Osteocyte (in vitro differentiated cells): Measurements from ENCODE around the gene PTGER2. TPM values are rescaled to one million over a fixed set of nuclear protein-coding genes. Genes with fewer than 3 reads are reported as not detected.
A peak's percentile ranks its signal among the peaks of the same experiment; 100 is the strongest.

Experiments used
- DNase-seq: peaks from one replicate; pipeline ENCODE4 v3.0.0; 2021; ENCODE audit warnings: mixed read lengths; ENCODE audit not compliant: unreplicated experiment; ENCODE audit errors: extremely low spot score
- H3K27ac Mint-ChIP-seq: one replicate; pipeline ENCODE4 v1.8.0; 2021; ENCODE audit warnings: mild to moderate bottlenecking, mixed read lengths; ENCODE audit not compliant: unreplicated experiment
- H3K27me3 Mint-ChIP-seq: one replicate; pipeline ENCODE4 v1.8.0; 2021; ENCODE audit warnings: mixed read lengths; ENCODE audit not compliant: unreplicated experiment
- H3K36me3 Mint-ChIP-seq: one replicate; pipeline ENCODE4 v1.8.0; 2021; ENCODE audit warnings: mixed read lengths; ENCODE audit not compliant: unreplicated experiment
- H3K4me1 Mint-ChIP-seq: one replicate; pipeline ENCODE4 v1.8.0; 2021; ENCODE audit warnings: mixed read lengths; ENCODE audit not compliant: unreplicated experiment
- H3K4me3 Mint-ChIP-seq: one replicate; pipeline ENCODE4 v1.8.0; 2021; ENCODE audit warnings: mild to moderate bottlenecking, moderate library complexity, mixed read lengths; ENCODE audit not compliant: unreplicated experiment
- H3K9me3 Mint-ChIP-seq: one replicate; pipeline ENCODE4 v1.8.0; 2021; ENCODE audit warnings: mixed read lengths; ENCODE audit not compliant: unreplicated experiment
- CTCF ChIP-seq: fragments of 200-600 bp; sonication (generic); IDR thresholded peaks from 2 replicates; pipeline ENCODE4 v1.5.0; 2021; ENCODE audit warnings: antibody characterized with exemption, mild to moderate bottlenecking, moderate library complexity
- long read RNA-seq: library from polyadenylated mRNA; unstranded; transcript quantifications from one replicate; pipeline ENCODE4 v2.0.0, GENCODE V29; 2021
- total RNA-seq: library from RNA; stranded (reverse); gene quantifications from 2 replicates; pipeline ENCODE4 v1.2.1, GENCODE V29; 2021

The PTGER2 gene
- 2.1 and 2.4 TPM in 2 replicates for total RNA-seq
- long read RNA-seq, partial matches to known transcripts: 0 of 1 reads
- long read RNA-seq, other reads (novel, unspliced or antisense): 0 of 1 reads

- Mint-ChIP-seq H3K4me3 (peak within 1 kb of the TSS; percentile 88), H3K27ac (no peak within 1 kb of the TSS), H3K27me3 (peaks cover 5% of the 10 kb centered on the region), H3K4me1 (peaks cover 19% of the 10 kb centered on the region), H3K36me3 (no peaks in the 10 kb centered on the region), H3K9me3 (no peaks in the 10 kb centered on the region)
- peak; percentile 88 for DNase-seq
- no peak for TF ChIP-seq CTCF
Observed at GRCh38 chr14:52313903-52314594, at the start of gene PTGER2. Gene PTGER2, plus strand, starts transcription at chr14:52314312. Its CDS starts 237 bp downstream, at chr14:52314549.

GRCh38 chr14:52265253-52265652 lies 48.9 kb upstream of the PTGER2 start:
- DNase-seq: no peak
- H3K27me3 Mint-ChIP-seq: peaks cover 47% of the 10 kb centered on the region
- H3K9me3 Mint-ChIP-seq: no peaks in the 10 kb centered on the region
- H3K27ac Mint-ChIP-seq: no peak overlapping the region
- no peak overlapping the region for H3K4me3 Mint-ChIP-seq
- no peaks in the 10 kb centered on the region for H3K36me3 Mint-ChIP-seq
- no peak for TF ChIP-seq CTCF
- H3K4me1 Mint-ChIP-seq: peaks cover 36% of the 10 kb centered on the region

- Mint-ChIP-seq H3K27ac (peak overlapping the region; percentile 54), H3K36me3 (no peaks in the 10 kb centered on the region), H3K9me3 (no peaks in the 10 kb centered on the region), H3K27me3 (peaks cover 45% of the 10 kb centered on the region), H3K4me1 (peaks cover 36% of the 10 kb centered on the region), H3K4me3 (no peak overlapping the region)
- TF ChIP-seq CTCF: no peak
- no peak for DNase-seq
Observed at GRCh38 chr14:52266179-52266578, 47.9 kb upstream of the PTGER2 start.

GRCh38 chr14:52266782-52267181 lies 47.3 kb upstream of the PTGER2 start:
- no peak overlapping the region for H3K4me3 Mint-ChIP-seq
- peaks cover 49% of the 10 kb centered on the region for H3K27me3 Mint-ChIP-seq
- no peak for DNase-seq
- H3K36me3 Mint-ChIP-seq: no peaks in the 10 kb centered on the region
- H3K4me1 Mint-ChIP-seq: peaks cover 36% of the 10 kb centered on the region
- H3K9me3 Mint-ChIP-seq: no peaks in the 10 kb centered on the region
- no peak for TF ChIP-seq CTCF
- H3K27ac Mint-ChIP-seq: peak overlapping the region; percentile 54

- no peaks in the 10 kb centered on the region for H3K9me3 Mint-ChIP-seq
- DNase-seq: no peak
- H3K4me3 Mint-ChIP-seq: peak within 1 kb of the TSS; percentile 74
- TF ChIP-seq CTCF: no peak
- peak within 1 kb of the TSS; percentile 54 for H3K27ac Mint-ChIP-seq
- H3K4me1 Mint-ChIP-seq: peaks cover 36% of the 10 kb centered on the region
- peaks cover 55% of the 10 kb centered on the region for H3K27me3 Mint-ChIP-seq
- no peaks in the 10 kb centered on the region for H3K36me3 Mint-ChIP-seq
Observed at GRCh38 chr14:52267501-52268278, 46.4 kb upstream of the PTGER2 start, which contains the start of gene PTGDR. Gene PTGDR, plus strand, starts transcription at chr14:52267698. Its CDS starts 117 bp downstream, at chr14:52267815.
